GM12878 (cell line): ENCODE data around the gene STBD1. TPM values are rescaled to one million over a fixed set of nuclear protein-coding genes. Genes with fewer than 3 reads are reported as not detected.

ENCODE experiments used
- ATAC-seq: fragments of 200-7000 bp; cut with Tn5 transposase; 3 replicates; pipeline ENCODE4 v1.9.1; 2020; ENCODE audit warnings: mild to moderate bottlenecking, moderate library complexity
- BruUV-seq: library from RNA; stranded (reverse); fragments of 400-500 nt; replicated peaks from 2 replicates; lab custom pipeline; 2021; lab: Mats Ljungman, UMichigan
- CTCF ChIA-PET: fragments of 300-600 bp; sonication (Branson Sonifier 250); formaldehyde crosslinking; extraction: SDS; loops from one replicate; lab custom pipeline; 2021; ENCODE audit warnings: inconsistent platforms; lab: Yijun Ruan, JAX
- POLR2A ChIA-PET: fragments of 350-600 bp; formaldehyde crosslinking; extraction: SDS; loops from one replicate; lab custom pipeline; 2021; ENCODE audit warnings: inconsistent platforms; lab: Charles Lee
- RAD21 ChIA-PET: fragments of 300-600 bp; sonication (Branson Sonifier 250); formaldehyde crosslinking; loops from one replicate; lab custom pipeline; 2023; ENCODE audit warnings: antibody characterized with exemption; ENCODE audit not compliant: unreplicated experiment; lab: Charles Lee
- SMC1A ChIA-PET: fragments of 300-600 bp; sonication (Branson Sonifier 250); formaldehyde crosslinking; loops from one replicate; lab custom pipeline; 2023; ENCODE audit not compliant: unreplicated experiment, uncharacterized antibody; lab: Charles Lee
- DNase-seq: peaks from one replicate; pipeline ENCODE4 v3.0.0-alpha.2; 2011; ENCODE audit warnings: low read depth, low spot score
- FAIRE-seq: peaks from 3 replicates; lab custom pipeline; 2011; peaks lifted over from hg19 to GRCh38; lab: Jason Lieb, UNC
- H2AFZ ChIP-seq: 2 replicates; pipeline ENCODE4 v1.6.0; 2011; ENCODE audit warnings: low read depth, low read length, control low read depth; ENCODE audit not compliant: control insufficient read depth
- H3K27ac ChIP-seq: 2 replicates; pipeline ENCODE4 v1.5.1; 2011; ENCODE audit warnings: control low read depth; ENCODE audit not compliant: control insufficient read depth, insufficient read depth
- H3K27me3 ChIP-seq, 2 experiments: replicated peaks in 1 of 2; 2 replicates each; pipeline versions ENCODE4 v1.6.0 to v1.6.1; 2011; ENCODE audit warnings: low read length in 1 of 2; ENCODE audit not compliant: control insufficient read depth in 2 of 2, insufficient read depth in 2 of 2
- H3K36me3 ChIP-seq, 2 experiments: 2 replicates each; pipeline ENCODE4 v1.5.1; 2011; ENCODE audit warnings: low read length in 1 of 2; ENCODE audit not compliant: control insufficient read depth in 2 of 2, insufficient read depth in 2 of 2
- H3K4me1 ChIP-seq: 2 replicates; pipeline ENCODE4 v1.6.1; 2011; ENCODE audit warnings: mild to moderate bottlenecking, low read length, moderate library complexity, mixed read lengths; ENCODE audit not compliant: control insufficient read depth, insufficient read depth
- H3K4me2 ChIP-seq: 2 replicates; pipeline ENCODE4 v1.6.0; 2011; ENCODE audit warnings: control low read depth; ENCODE audit not compliant: control insufficient read depth, insufficient read depth
- H3K4me3 ChIP-seq: fragments of 200-600 bp; sonication (generic); 2 replicates; pipeline ENCODE4 v1.5.1; 2016
- H3K79me2 ChIP-seq: 2 replicates; pipeline ENCODE4 v1.6.0; 2011; ENCODE audit warnings: low read length; ENCODE audit not compliant: control insufficient read depth, insufficient read depth
- H3K9ac ChIP-seq: 2 replicates; pipeline ENCODE4 v1.8.0; 2011; ENCODE audit warnings: low read length, control low read depth, mixed read lengths; ENCODE audit not compliant: control insufficient read depth, insufficient read depth
- H3K9me3 ChIP-seq: replicated peaks from 3 replicates; pipeline ENCODE4 v1.5.1; 2011; ENCODE audit warnings: mild to moderate bottlenecking, low read length; ENCODE audit not compliant: control insufficient read depth, insufficient read depth
- H4K20me1 ChIP-seq: 2 replicates; pipeline ENCODE4 v1.6.0; 2011; ENCODE audit not compliant: control insufficient read depth, insufficient read depth
- CBX5 ChIP-seq: sonication (generic); IDR thresholded peaks from 2 replicates; pipeline ENCODE4 v1.6.1; 2016; ENCODE audit warnings: low read depth, moderate library complexity, mild to moderate bottlenecking, inconsistent platforms
- NFXL1 ChIP-seq: fragments of 450-650 bp; IDR thresholded peaks from 2 replicates; pipeline ENCODE4 v1.6.1; 2017; ENCODE audit warnings: antibody characterized with exemption, mild to moderate bottlenecking, borderline replicate concordance
- WGBS: methylation state at CpG from one replicate; pipeline ENCODE4 v1.1.6; 2016; ENCODE audit warnings: low lambda C conversion rate; ENCODE audit not compliant: insufficient replicate concordance, insufficient coverage; ENCODE audit errors: missing lambda C conversion rate; 5-methylcytosine and 5-hydroxymethylcytosine counted together
- in situ Hi-C: fragments of 300-500 bp; cut with MboI; formaldehyde crosslinking; loops from 9 replicates; pipeline ENCODE4 v1.14.3; 2018; ENCODE audit warnings: mixed read lengths
- intact Hi-C: fragments of 100-400 bp; cut with micrococcal nuclease; formaldehyde crosslinking; loops from one replicate; pipeline ENCODE4 v1.14.2; 2022; ENCODE audit not compliant: unreplicated experiment
- polyA plus RNA-seq, 11 experiments: library from polyadenylated mRNA; depleted of rRNA in 4 of 11; unstranded in 6 of 11; stranded (reverse) in 5 of 11; fragments of >200 nt; fragmentation: Nextera tagmentation in 4 of 11; fragmentation: Illumina TruSeq in 1 of 11; extraction: Ambion mirVana in 4 of 11; extraction: Trizol in 1 of 11; gene quantifications; 1 replicate in 1 of 11; 2 replicates in 10 of 11; pipeline versions ENCODE4 v1.2.1 to v1.2.3, GENCODE V29; 2011 to 2016; ENCODE audit warnings: inconsistent platforms in 2 of 11, missing spikeins in 2 of 11, low read depth in 1 of 11
- total RNA-seq, 4 experiments: library from RNA; depleted of rRNA in 3 of 4; stranded (reverse); fragments of >200 nt in 3 of 4; fragmentation: Illumina TruSeq in 1 of 4; extraction: Trizol in 1 of 4; gene quantifications; 2 replicates each; pipeline versions ENCODE4 v1.2.1 to v1.2.3, GENCODE V29; 2013 to 2021
- TF ChIP-seq, protein P1 (sequence below): IDR thresholded peaks from 2 replicates; pipeline ENCODE4 v1.6.1; 2012; ENCODE audit warnings: low read length, inconsistent platforms
- TF ChIP-seq, protein P2 (sequence below): fragments of 450-650 bp; IDR thresholded peaks from 2 replicates; pipeline ENCODE4 v1.6.1; 2017; ENCODE audit warnings: mild to moderate bottlenecking
- TF ChIP-seq, protein P3 (sequence below): fragments of 450-650 bp; formaldehyde crosslinking; IDR thresholded peaks from 2 replicates; pipeline ENCODE4 v1.4.0; 2020; ENCODE audit warnings: mild to moderate bottlenecking, moderate library complexity

STBD1 gene
- total and polyA plus RNA-seq, 10 of the 15 experiments (the other 5 are each of a cell fraction or from before 2014, with no cell fraction given): 0.04 to 0.10 (median 0.05) TPM; not detected in 7

DNA sequence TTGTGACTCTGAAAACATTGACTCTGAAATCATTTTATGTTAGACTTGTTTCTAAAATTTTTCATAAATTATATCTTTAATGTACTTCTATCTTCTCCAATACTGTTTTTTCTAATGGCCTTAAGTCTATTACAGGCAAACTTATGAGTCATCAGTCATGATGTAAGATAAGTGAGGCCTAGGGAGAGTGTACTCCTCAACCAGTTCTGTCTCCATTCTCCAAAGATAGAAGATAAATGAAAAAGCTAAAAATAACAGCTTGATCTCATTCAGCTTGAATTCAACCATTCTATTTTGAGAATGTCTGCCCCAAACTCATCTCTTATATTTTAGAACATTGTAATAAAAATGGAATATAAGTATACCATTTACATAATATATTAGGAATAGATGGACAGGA is 34.5 kb downstream of the STBD1 start (continued):
- TF ChIP-seq, protein P1, sequence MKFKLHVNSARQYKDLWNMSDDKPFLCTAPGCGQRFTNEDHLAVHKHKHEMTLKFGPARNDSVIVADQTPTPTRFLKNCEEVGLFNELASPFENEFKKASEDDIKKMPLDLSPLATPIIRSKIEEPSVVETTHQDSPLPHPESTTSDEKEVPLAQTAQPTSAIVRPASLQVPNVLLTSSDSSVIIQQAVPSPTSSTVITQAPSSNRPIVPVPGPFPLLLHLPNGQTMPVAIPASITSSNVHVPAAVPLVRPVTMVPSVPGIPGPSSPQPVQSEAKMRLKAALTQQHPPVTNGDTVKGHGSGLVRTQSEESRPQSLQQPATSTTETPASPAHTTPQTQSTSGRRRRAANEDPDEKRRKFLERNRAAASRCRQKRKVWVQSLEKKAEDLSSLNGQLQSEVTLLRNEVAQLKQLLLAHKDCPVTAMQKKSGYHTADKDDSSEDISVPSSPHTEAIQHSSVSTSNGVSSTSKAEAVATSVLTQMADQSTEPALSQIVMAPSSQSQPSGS: no peak
- TF ChIP-seq, protein P2, sequence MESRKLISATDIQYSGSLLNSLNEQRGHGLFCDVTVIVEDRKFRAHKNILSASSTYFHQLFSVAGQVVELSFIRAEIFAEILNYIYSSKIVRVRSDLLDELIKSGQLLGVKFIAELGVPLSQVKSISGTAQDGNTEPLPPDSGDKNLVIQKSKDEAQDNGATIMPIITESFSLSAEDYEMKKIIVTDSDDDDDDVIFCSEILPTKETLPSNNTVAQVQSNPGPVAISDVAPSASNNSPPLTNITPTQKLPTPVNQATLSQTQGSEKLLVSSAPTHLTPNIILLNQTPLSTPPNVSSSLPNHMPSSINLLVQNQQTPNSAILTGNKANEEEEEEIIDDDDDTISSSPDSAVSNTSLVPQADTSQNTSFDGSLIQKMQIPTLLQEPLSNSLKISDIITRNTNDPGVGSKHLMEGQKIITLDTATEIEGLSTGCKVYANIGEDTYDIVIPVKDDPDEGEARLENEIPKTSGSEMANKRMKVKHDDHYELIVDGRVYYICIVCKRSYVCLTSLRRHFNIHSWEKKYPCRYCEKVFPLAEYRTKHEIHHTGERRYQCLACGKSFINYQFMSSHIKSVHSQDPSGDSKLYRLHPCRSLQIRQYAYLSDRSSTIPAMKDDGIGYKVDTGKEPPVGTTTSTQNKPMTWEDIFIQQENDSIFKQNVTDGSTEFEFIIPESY: no peak
- no peak for TF ChIP-seq NFXL1

DNA sequence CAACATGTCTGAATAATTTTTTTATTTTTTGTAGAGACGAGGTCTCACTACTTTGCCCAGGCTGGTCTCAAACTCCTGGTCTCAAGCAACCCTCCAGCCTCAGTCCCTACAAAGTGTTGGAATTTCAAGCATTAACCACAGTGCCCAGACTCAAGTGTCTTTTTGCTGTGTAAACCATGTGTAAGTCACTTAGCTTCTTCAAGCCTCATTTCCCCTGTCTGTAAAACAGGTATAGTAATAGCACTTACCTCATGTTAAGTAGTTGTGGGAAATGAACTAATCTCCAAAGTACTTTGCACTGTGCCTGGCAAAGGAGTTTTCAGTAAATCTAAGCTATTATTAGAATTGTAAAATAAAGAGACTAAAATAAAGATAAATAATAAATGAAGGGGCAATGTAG is 35.7 kb downstream of the STBD1 start:
- Histone ChIP-seq H3K4me3 (no peak overlapping the region), H3K4me2 (no peak overlapping the region), H3K79me2 (no peaks in the 10 kb centered on the region), H2AFZ (no peak overlapping the region), H3K9me3 (no peaks in the 10 kb centered on the region), H3K27me3 (peaks cover 0 to 7% of the 10 kb centered on the region in 2 experiments; a peak in 1 of 4 replicates), H3K4me1 (no peaks in the 10 kb centered on the region), H4K20me1 (no peaks in the 10 kb centered on the region), H3K9ac (no peak overlapping the region), H3K36me3 (no peaks in the 10 kb centered on the region), H3K27ac (no peak overlapping the region)
- WGBS: 80% methylated on average over 1 of the region's 1 CpG
- ChIA-PET POLR2A (no interaction called here), SMC1A (no interaction called here), CTCF (no interaction called here), RAD21 (no interaction called here)
- intact Hi-C loops: no loop called here
- in situ Hi-C loops: no loop called here
- ATAC-seq (no peak), DNase-seq (no peak), FAIRE-seq (no peak)
- TF ChIP-seq, protein P3, sequence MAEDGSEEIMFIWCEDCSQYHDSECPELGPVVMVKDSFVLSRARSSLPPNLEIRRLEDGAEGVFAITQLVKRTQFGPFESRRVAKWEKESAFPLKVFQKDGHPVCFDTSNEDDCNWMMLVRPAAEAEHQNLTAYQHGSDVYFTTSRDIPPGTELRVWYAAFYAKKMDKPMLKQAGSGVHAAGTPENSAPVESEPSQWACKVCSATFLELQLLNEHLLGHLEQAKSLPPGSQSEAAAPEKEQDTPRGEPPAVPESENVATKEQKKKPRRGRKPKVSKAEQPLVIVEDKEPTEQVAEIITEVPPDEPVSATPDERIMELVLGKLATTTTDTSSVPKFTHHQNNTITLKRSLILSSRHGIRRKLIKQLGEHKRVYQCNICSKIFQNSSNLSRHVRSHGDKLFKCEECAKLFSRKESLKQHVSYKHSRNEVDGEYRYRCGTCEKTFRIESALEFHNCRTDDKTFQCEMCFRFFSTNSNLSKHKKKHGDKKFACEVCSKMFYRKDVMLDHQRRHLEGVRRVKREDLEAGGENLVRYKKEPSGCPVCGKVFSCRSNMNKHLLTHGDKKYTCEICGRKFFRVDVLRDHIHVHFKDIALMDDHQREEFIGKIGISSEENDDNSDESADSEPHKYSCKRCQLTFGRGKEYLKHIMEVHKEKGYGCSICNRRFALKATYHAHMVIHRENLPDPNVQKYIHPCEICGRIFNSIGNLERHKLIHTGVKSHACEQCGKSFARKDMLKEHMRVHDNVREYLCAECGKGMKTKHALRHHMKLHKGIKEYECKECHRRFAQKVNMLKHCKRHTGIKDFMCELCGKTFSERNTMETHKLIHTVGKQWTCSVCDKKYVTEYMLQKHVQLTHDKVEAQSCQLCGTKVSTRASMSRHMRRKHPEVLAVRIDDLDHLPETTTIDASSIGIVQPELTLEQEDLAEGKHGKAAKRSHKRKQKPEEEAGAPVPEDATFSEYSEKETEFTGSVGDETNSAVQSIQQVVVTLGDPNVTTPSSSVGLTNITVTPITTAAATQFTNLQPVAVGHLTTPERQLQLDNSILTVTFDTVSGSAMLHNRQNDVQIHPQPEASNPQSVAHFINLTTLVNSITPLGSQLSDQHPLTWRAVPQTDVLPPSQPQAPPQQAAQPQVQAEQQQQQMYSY: no peak
- TF ChIP-seq CBX5: no peak
- BruUV-seq: no TSS peak
